Colon (tissue), 2 donors: Measurements from ENCODE around the gene UQCC2.

ENCODE experiments used
- FAIRE-seq: peaks from 2 replicates; lab custom pipeline; 2012; peaks lifted over from hg19 to GRCh38; lab: Jason Lieb, UNC
- donor health status: control.
- donor health status: control.

UQCC2 gene

DNA sequence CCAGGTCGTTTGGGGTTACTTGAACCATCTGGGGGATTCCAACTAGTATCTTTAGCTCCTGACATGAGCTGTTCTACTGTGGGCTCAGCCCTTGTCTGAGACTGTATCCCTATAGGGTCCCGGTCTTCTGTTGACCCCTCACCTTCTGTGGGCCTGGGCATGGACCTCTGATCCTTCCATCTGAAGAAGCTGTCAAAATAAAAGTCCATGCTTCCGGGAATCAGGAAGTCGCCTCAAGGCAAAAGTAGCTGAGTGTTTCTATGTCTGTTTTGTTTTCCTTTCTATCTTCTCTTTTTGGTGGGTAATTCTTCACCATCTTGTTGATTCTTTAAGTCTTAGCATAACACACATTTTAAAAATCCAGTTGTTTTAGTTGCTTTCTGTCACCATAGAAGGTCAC is 60.1 kb downstream of the UQCC2 start:
- no peak for FAIRE-seq
